GM21447 (cell line): ENCODE data around the gene ZNF30.
A peak's percentile ranks its signal among the peaks of the same experiment; 100 is the strongest.
"Not testable (repeated sequence)": the region's sequence is repeated elsewhere in the genome, so short reads cannot be mapped to it uniquely, and the experiment has no call there.

Source experiments
- ATAC-seq: cut with Tn5 transposase; IDR thresholded peaks from one replicate; pipeline ENCODE4 v1.9.1; 2021; ENCODE audit not compliant: unreplicated experiment

The ZNF30 gene

GRCh38 chr19:34960103-34960805 lies 33.6 kb downstream of the ZNF30 start:
- no peak for ATAC-seq

GRCh38 chr19:34960940-34961679 lies 34.4 kb downstream of the ZNF30 start:
- ATAC-seq: no peak

GRCh38 chr19:34961775-34962686 lies 35.3 kb downstream of the ZNF30 start:
- no peak for ATAC-seq

DNA sequence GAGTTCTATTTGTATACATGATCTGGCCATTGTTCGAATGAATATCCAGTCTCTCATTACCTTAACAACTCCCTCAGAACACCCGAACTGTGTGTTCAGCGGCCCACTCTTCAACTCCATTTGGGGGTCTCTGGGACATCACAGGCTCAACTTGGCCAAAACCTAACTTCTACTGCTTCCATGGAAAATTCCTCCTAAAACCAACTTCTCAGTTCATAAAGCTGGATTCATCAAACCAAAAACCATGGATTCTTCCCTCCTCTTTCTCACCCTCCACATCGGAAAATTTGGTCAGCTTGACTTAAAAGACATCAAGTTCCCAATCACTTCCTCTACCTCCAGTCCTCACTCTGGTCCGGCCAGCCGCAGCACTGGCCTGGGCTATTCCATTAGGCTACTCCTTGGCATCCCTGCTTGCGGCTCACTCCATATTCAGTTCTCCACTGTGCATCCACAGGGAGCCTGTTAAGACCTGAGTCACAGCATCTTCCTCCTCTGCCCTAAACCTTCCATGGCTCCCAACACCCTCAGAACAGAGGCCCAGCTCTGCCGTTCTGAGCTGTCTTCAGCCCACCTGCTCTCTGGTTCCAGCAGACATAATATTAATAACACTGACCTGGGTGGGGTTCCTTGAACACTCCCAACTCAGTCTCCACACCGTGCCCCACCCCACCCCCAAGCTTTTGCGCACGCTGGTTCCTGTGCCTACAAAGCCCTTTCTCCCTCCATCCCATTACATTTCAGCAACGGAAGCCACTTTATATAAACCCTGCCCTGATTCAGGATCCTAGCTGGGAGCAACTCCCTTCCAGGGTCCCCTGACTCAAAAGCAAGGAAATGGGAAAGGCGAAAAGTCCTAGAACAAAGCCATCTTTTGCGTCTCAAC lies 36.2 kb downstream of the ZNF30 start:
- ATAC-seq: no peak

DNA sequence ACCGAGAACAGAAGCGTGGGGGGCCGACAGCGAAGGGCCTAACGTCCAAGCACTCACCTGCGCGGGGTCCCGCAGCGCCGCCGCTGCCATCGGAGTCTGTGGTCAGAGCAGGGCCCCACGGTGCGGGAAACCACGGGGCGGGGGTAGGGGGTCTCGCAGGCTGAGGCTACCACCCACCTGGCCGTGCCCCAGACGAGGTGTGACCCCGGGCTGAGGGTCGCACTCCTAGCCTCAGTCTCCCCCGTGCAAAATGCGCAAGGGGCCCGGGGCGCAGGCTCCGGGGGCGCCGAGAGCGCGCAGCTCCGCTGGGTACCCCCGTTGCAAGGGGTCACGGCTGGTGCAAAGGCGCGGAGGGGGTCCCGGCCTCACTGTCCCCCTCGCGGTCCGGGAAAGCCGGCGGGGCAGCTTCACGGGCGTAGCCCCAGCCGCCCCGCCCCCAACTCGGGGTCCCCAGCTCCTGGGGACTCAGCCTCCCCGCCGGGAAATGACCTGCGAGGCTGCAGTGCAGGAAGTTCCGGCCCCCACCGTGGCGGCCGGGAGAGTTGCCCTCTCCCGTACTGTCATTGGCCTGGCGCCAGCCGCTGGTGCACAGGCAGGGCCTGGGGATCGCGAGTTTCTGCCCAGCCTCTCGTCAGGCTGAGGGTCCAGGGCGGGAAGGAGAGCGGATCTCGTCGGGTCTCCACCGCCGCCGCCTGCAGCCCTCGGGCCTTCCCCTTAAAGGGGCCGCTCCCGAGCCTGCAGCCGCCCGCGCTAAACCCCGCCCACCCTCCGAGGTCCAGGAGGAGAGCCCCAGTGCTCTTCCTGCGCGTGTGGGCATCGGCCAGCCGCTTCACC lies 37.1 kb downstream of the ZNF30 start, which contains the start of gene ZNF792:
Gene ZNF792 (minus strand): TSS at position 657 of the 834 bp plus-strand sequence. CDS start 567 bp downstream, at position 90.
- ATAC-seq: peak; percentile 75

- no peak for ATAC-seq
Measured at GRCh38 chr19:34964598-34964997, 37.9 kb downstream of the ZNF30 start.

- not testable (repeated sequence) for ATAC-seq
Measured at GRCh38 chr19:34965505-34965904, 38.8 kb downstream of the ZNF30 start.

- ATAC-seq: no peak
Measured at GRCh38 chr19:34967551-34967950, 40.8 kb downstream of the ZNF30 start.

- ATAC-seq: no peak
Measured at GRCh38 chr19:34969721-34970120, 43.0 kb downstream of the ZNF30 start.

DNA sequence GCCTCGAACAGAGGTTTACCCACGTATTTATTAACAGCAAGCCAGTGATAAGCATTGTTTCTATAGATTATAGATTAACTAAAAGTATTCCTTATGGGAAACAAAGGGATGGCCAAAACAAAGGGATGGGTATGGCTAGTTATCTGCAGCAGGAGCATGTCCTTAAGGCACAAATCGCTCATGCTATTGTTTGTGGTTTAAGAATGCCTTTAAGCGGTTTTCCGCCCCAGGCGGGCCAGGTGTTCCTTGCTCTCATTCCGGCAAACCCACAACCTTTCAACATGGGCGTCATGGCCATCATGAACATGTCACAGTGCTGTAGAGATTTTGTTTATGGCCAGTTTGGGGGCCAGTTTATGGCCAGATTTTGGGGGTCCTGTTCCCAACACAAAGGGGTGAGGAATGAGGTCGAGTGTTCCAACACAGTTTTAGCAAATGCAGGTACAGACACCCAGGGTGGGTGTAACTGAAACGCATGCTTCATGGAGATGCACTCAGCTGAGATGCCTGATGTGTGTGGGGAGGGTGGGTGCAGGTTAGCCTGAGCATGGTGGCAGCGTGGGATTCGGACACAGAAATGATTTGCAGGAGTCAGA lies 43.6 kb downstream of the ZNF30 start:
- not testable (repeated sequence) for ATAC-seq

DNA sequence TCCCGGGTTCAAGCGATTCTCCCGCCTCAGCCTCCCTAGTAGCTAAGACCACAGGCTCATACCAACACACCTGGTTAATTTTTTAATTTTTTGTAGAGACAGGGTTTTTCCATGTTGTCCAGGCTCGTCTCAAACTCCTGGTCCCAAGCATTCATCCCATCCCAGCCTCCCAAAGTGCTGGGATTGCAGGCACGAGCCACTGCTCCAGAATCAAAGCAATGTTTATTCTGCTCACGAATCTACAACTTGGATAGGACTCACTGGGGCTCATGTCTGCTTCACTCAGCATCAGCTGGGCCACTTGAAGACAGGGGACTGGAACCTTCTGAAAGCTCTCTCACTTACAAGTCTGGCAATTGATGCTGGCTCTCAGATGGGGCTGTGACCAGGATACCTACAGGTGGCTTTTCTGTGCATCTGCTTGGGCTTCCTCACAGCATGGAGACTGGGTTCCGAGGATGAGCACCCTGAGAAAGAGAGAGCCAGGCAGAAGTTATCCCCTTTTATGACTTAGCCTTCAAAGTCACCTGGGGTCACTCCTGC lies 45.5 kb downstream of the ZNF30 start:
- ATAC-seq: no peak

- no peak for ATAC-seq
Measured at GRCh38 chr19:34974646-34975045, 47.9 kb downstream of the ZNF30 start.

- no peak for ATAC-seq
Measured at GRCh38 chr19:34975056-34975455, 48.4 kb downstream of the ZNF30 start.

DNA sequence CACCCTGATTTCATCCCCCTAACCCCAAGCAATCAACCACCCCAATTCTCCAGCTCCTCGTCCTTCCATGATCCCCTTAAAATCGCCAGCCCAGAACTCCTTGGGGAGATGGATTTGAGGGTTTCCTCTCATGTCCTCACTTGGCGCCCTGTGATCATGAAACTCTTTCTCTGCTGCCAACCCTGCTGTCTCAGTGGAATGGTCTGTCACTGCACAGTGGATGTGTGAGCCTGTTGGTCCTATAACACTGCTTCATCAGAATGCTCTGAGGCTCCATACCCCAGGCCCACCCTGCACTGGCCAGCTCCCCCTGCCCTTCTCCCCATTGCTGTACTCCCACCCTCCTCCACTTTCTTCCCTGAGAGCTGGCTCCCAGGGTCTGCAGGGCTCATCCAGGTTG lies 49.9 kb downstream of the ZNF30 start:
- ATAC-seq: no peak

GRCh38 chr19:34979819-34980640 lies 53.3 kb downstream of the ZNF30 start:
- no peak for ATAC-seq

GRCh38 chr19:34982275-34982674 lies 55.6 kb downstream of the ZNF30 start:
- no peak for ATAC-seq

- ATAC-seq: no peak
Measured at GRCh38 chr19:34983786-34984185, 57.1 kb downstream of the ZNF30 start.

- no peak for ATAC-seq
Measured at GRCh38 chr19:34984287-34984686, 57.6 kb downstream of the ZNF30 start.
